C4-2B (cell line): ENCODE results near the gene UBR4.

Experiments used
- H3K27ac ChIP-seq: fragments of 450-650 bp; 2 replicates; pipeline ENCODE4 v1.5.1; 2017
- CTCF ChIP-seq: fragments of 450-650 bp; conservative IDR thresholded peaks from 2 replicates; pipeline ENCODE4 v1.5.1; 2017; ENCODE audit warnings: mild to moderate bottlenecking
- ZFX ChIP-seq: fragments of 450-650 bp; IDR thresholded peaks from 2 replicates; pipeline ENCODE4 v1.6.1; 2017

The UBR4 gene

GRCh38 chr1:19042675-19043578 lies 167.1 kb downstream of the UBR4 start:
- TF ChIP-seq CTCF (no peak), ZFX (no peak)
- H3K27ac ChIP-seq = no peak overlapping the region

- H3K27ac ChIP-seq = no peak overlapping the region
- TF ChIP-seq ZFX = no peak
- no peak for TF ChIP-seq CTCF
Observed at GRCh38 chr1:19040010-19040680, 169.9 kb downstream of the UBR4 start.

DNA sequence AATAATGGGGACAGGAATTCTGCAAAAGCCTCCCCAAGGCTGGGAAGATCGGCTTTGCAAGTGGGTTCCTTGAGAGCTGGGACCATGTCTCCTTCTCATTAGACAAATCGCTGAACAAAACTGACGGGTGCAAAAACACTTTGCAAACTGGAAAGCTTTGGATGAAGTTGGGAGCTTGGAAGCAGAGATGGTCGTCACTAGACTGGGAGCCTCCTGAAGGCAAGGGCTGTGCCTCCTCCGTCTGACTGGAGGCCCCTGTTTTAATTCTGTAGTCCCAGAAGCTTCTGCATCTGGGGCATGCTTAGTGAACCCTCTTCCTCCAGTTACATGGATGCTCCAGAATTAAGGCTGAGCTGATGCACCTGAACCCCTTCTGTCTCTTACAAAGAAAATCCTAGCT lies 171.3 kb downstream of the UBR4 start:
- TF ChIP-seq ZFX (no peak), CTCF (no peak)
- H3K27ac ChIP-seq = no peak overlapping the region

DNA sequence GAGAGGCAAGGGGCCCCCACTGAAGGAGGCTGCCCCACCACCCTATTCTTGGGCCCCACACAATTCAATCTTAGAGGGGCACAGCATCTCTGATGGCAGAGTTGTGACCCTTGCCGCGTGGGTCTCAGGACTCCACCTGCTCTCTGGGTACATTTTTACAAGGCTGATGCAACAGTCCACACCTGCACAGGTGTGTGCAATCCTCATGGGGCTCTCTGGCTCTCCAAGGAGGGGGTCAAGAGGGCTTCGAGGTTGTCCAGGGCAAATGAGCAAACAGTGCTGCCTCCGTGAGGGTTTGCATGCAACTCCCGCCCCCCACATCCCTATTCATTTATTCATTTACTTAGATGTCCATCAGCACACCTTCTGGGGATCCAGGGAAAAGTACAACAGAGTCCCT lies 172.0 kb downstream of the UBR4 start:
- TF ChIP-seq CTCF (no peak), ZFX (no peak)
- H3K27ac ChIP-seq = no peak overlapping the region

GRCh38 chr1:19037659-19038058 lies 172.4 kb downstream of the UBR4 start:
- H3K27ac ChIP-seq = no peak overlapping the region
- TF ChIP-seq ZFX (no peak), CTCF (no peak)

GRCh38 chr1:19036813-19037605 lies 173.1 kb downstream of the UBR4 start:
- no peak overlapping the region for H3K27ac ChIP-seq
- no peak for TF ChIP-seq ZFX
- TF ChIP-seq CTCF = no peak
